PC-3 (cell line): ENCODE data around the gene CHAF1A.

Source experiments
- CTCF ChIP-seq: fragments of 300-600 bp; sonication (generic); conservative IDR thresholded peaks from 2 replicates; pipeline ENCODE4 v1.5.1; 2017; ENCODE audit warnings: antibody characterized with exemption, low read depth, mild to moderate bottlenecking, low read length
- EZH2 ChIP-seq: fragments of 300-600 bp; sonication (generic); IDR thresholded peaks from one replicate; pipeline ENCODE4 v1.6.1; 2017; ENCODE audit warnings: antibody characterized with exemption, mild to moderate bottlenecking, low read length; ENCODE audit not compliant: unreplicated experiment

- no peak for TF ChIP-seq CTCF
- no peak for TF ChIP-seq EZH2
Observed at GRCh38 chr19:4358709-4359626, 43.5 kb upstream of the CHAF1A start.
